HepG2 (cell line): Measurements from ENCODE around the gene EMC1. TPM values are rescaled to one million over a fixed set of nuclear protein-coding genes. Genes with fewer than 3 reads are reported as not detected.

Experiments used
- ATF1 ChIP-seq: IDR thresholded peaks from 2 replicates; pipeline ENCODE4 v1.6.1; 2016; ENCODE audit warnings: mild to moderate bottlenecking, control low read depth
- GZF1 ChIP-seq: sonication (generic); formaldehyde crosslinking; IDR thresholded peaks from 2 replicates; pipeline ENCODE4 v1.5.1; 2020; ENCODE audit warnings: mild to moderate bottlenecking, missing genetic modification reagents
- HNF4A ChIP-seq: sonication (generic); formaldehyde crosslinking; IDR thresholded peaks from 2 replicates; pipeline ENCODE4 v1.4.0; 2020; ENCODE audit warnings: missing genetic modification reagents
- ISL2 ChIP-seq: sonication (generic); formaldehyde crosslinking; IDR thresholded peaks from 2 replicates; pipeline ENCODE4 v1.5.0; 2020; ENCODE audit warnings: missing genetic modification reagents
- MED13 ChIP-seq: sonication (generic); formaldehyde crosslinking; IDR thresholded peaks from 2 replicates; pipeline ENCODE4 v1.5.0; 2020; ENCODE audit warnings: missing genetic modification reagents
- PTBP1 ChIP-seq: fragments of 200-400 bp; formaldehyde crosslinking; IDR thresholded peaks from 2 replicates; pipeline ENCODE4 v1.6.1; 2018; ENCODE audit warnings: low read length, low read depth; ENCODE audit not compliant: poor library complexity, severe bottlenecking
- RCOR2 ChIP-seq: IDR thresholded peaks from 2 replicates; pipeline ENCODE4 v1.6.1; 2016; ENCODE audit warnings: missing biosample characterization, missing genetic modification reagents
- RXRA ChIP-seq: sonication (generic); formaldehyde crosslinking; IDR thresholded peaks from 2 replicates; pipeline ENCODE4 v1.5.1; 2020; ENCODE audit warnings: missing genetic modification reagents
- SOX13 ChIP-seq, 3 experiments: fragments of 450-650 bp in 1 of 3; sonication (generic) in 1 of 3; formaldehyde crosslinking in 1 of 3; IDR thresholded peaks in 2 of 3; conservative IDR thresholded peaks in 1 of 3; 2 replicates each; pipeline versions ENCODE4 v1.5.0 to v1.6.1; 2016 to 2020; ENCODE audit warnings: antibody characterized with exemption in 1 of 3, mild to moderate bottlenecking in 1 of 3, missing compliant biosample characterization in 1 of 3, missing genetic modification reagents in 1 of 3, moderate library complexity in 1 of 3
- SRY ChIP-seq: sonication (generic); formaldehyde crosslinking; IDR thresholded peaks from 2 replicates; pipeline ENCODE4 v1.8.0; 2022; ENCODE audit warnings: mild to moderate bottlenecking, missing genetic modification reagents
- TARDBP ChIP-seq: sonication (generic); formaldehyde crosslinking; IDR thresholded peaks from 2 replicates; pipeline ENCODE4 v1.8.0; 2022; ENCODE audit warnings: mild to moderate bottlenecking, missing genetic modification reagents
- TBP ChIP-seq: sonication (generic); formaldehyde crosslinking; IDR thresholded peaks from 2 replicates; pipeline ENCODE4 v1.5.0; 2020; ENCODE audit warnings: missing genetic modification reagents
- ZKSCAN1 ChIP-seq: fragments of 150-350 bp; IDR thresholded peaks from 2 replicates; pipeline ENCODE4 v1.6.1; 2014; ENCODE audit warnings: low read length
- ZNF549 ChIP-seq: sonication (generic); formaldehyde crosslinking; IDR thresholded peaks from 2 replicates; pipeline ENCODE4 v1.5.0; 2020; ENCODE audit warnings: missing genetic modification reagents
- ZNF709 ChIP-seq: sonication (generic); formaldehyde crosslinking; IDR thresholded peaks from 2 replicates; pipeline ENCODE4 v1.5.0; 2020; ENCODE audit warnings: mild to moderate bottlenecking, missing genetic modification reagents
- ZSCAN21 ChIP-seq: sonication (generic); formaldehyde crosslinking; IDR thresholded peaks from 2 replicates; pipeline ENCODE4 v1.8.0; 2022; ENCODE audit warnings: mild to moderate bottlenecking, missing genetic modification reagents, moderate library complexity, borderline replicate concordance
- ZZZ3 ChIP-seq: sonication (generic); formaldehyde crosslinking; IDR thresholded peaks from 2 replicates; pipeline ENCODE4 v1.4.0; 2020; ENCODE audit warnings: missing genetic modification reagents, mild to moderate bottlenecking, borderline replicate concordance
- polyA plus RNA-seq, 8 experiments: library from polyadenylated mRNA; depleted of rRNA in 3 of 8; stranded (reverse) in 7 of 8; unstranded in 1 of 8; fragments of >200 nt; fragmentation: Illumina TruSeq in 4 of 8; extraction: Trizol in 4 of 8; gene quantifications; 2 replicates each; pipeline versions ENCODE4 v1.2.1 to v1.2.3, GENCODE V29; 2011 to 2016; ENCODE audit warnings: low read depth in 4 of 8, missing spikeins in 1 of 8, mixed read lengths in 1 of 8; ENCODE audit not compliant: insufficient read depth in 1 of 8
- total RNA-seq, 5 experiments: library from RNA; depleted of rRNA; stranded (reverse); fragments of >200 nt; fragmentation: Illumina TruSeq; extraction: Trizol; gene quantifications; 2 replicates each; pipeline ENCODE4 v1.2.3, GENCODE V29; 2016; ENCODE audit warnings: low read depth in 1 of 5
- TF ChIP-seq, protein P1 (sequence below): sonication (generic); formaldehyde crosslinking; IDR thresholded peaks from 2 replicates; pipeline ENCODE4 v1.8.0; 2022; ENCODE audit warnings: mild to moderate bottlenecking, missing genetic modification reagents, moderate library complexity
- TF ChIP-seq, protein P2 (sequence below): IDR thresholded peaks from 2 replicates; pipeline ENCODE4 v1.6.1; 2016; ENCODE audit warnings: missing compliant biosample characterization, missing genetic modification reagents, borderline replicate concordance
- TF ChIP-seq, protein P3 (sequence below): fragments of 450-650 bp; IDR thresholded peaks from 2 replicates; pipeline ENCODE4 v1.6.1; 2016
- TF ChIP-seq, protein P4 (sequence below): sonication (generic); formaldehyde crosslinking; IDR thresholded peaks from 2 replicates; pipeline ENCODE4 v1.5.1; 2020; ENCODE audit warnings: mild to moderate bottlenecking, missing genetic modification reagents, moderate library complexity
- TF ChIP-seq, protein P5 (sequence below): sonication (generic); formaldehyde crosslinking; IDR thresholded peaks from 2 replicates; pipeline ENCODE4 v1.4.0; 2020; ENCODE audit warnings: missing genetic modification reagents

Gene EMC1
- total and polyA plus RNA-seq, 2 of the 13 experiments (the other 11 are each of a cell fraction or from before 2014, with no cell fraction given) = 38.0 to 61.3 TPM

DNA sequence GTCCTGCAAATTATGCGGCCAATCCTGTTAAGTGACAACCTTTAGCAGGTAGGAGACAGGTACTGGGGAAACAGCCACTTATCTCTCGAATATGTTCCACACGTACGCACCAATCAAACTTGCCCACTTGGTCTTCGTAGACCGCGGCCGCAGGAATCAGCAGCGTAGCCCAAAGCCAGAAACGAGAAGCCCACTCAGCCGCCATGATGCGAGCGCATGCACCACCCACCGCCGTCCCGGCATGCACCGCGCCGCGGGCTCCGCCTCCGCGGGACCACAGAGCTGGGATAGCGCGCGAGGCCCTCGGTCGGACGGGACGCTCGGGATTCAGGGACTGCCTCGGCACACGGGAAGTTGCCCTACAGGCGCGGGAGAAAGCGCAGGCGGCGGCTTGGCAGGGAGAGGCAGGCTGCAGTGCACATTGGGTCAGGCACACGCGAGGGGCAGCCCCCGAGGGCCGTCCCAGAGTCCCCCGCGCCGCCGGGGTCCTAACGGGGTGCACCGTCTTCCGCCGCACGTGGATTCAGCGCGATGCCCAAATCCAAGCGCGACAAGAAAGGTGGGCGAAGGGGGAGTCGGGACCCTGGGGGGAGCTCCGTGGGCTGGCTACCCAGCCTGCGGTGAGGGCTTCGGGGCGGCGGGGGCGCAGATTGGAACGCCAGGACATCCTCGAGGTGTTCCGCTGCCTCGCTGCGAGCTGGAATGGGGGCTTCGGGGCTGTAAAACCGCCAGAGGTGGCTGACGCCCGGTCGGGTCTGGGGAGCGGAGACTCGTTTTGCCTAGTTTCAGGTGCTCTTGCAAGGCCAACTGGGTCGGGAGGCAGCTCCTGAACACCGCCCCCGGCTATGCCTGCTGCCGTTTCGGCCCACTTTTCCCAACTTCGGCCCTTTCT is at the start of gene EMC1, which contains the start of gene MRTO4 (continued):
- peak; percentile 90 for TF ChIP-seq ZNF709 (CRISPR knock-in tag)
- no peak; the same call in 1 of the 2 replicates for TF ChIP-seq ISL2 (CRISPR knock-in tag)
- no peak; the same call in 1 of the 2 replicates for TF ChIP-seq MED13 (CRISPR knock-in tag)
- peak; percentile 93 for TF ChIP-seq TARDBP (CRISPR knock-in tag)
- TF ChIP-seq SOX13 (IDR thresholded peaks at IDR 0.05) = no peak
- TF ChIP-seq SOX13 (CRISPR knock-in tag; conservative IDR thresholded peaks at IDR 0.05 in 1 of 2, IDR thresholded peaks at IDR 0.05 in 1 of 2) = no peak; a peak in 1 of 4 replicates
- TF ChIP-seq, protein P1, sequence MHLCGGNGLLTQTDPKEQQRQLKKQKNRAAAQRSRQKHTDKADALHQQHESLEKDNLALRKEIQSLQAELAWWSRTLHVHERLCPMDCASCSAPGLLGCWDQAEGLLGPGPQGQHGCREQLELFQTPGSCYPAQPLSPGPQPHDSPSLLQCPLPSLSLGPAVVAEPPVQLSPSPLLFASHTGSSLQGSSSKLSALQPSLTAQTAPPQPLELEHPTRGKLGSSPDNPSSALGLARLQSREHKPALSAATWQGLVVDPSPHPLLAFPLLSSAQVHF (CRISPR knock-in tag) = no peak; the same call in 1 of the 2 replicates
- TF ChIP-seq PTBP1 = no peak
- TF ChIP-seq, protein P2, sequence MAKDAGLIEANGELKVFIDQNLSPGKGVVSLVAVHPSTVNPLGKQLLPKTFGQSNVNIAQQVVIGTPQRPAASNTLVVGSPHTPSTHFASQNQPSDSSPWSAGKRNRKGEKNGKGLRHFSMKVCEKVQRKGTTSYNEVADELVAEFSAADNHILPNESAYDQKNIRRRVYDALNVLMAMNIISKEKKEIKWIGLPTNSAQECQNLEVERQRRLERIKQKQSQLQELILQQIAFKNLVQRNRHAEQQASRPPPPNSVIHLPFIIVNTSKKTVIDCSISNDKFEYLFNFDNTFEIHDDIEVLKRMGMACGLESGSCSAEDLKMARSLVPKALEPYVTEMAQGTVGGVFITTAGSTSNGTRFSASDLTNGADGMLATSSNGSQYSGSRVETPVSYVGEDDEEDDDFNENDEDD (CRISPR knock-in tag) = peak; percentile 81; the same call in 1 of the 2 replicates
- peak; percentile 91 for TF ChIP-seq SRY (CRISPR knock-in tag)
- TF ChIP-seq, protein P3, sequence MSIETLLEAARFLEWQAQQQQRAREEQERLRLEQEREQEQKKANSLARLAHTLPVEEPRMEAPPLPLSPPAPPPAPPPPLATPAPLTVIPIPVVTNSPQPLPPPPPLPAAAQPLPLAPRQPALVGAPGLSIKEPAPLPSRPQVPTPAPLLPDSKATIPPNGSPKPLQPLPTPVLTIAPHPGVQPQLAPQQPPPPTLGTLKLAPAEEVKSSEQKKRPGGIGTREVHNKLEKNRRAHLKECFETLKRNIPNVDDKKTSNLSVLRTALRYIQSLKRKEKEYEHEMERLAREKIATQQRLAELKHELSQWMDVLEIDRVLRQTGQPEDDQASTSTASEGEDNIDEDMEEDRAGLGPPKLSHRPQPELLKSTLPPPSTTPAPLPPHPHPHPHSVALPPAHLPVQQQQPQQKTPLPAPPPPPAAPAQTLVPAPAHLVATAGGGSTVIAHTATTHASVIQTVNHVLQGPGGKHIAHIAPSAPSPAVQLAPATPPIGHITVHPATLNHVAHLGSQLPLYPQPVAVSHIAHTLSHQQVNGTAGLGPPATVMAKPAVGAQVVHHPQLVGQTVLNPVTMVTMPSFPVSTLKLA = peak; percentile 75
- peak; percentile 54; the same call in 1 of the 2 replicates for TF ChIP-seq RXRA (CRISPR knock-in tag)
- TF ChIP-seq RCOR2 (CRISPR knock-in tag) = no peak
- TF ChIP-seq, protein P4, sequence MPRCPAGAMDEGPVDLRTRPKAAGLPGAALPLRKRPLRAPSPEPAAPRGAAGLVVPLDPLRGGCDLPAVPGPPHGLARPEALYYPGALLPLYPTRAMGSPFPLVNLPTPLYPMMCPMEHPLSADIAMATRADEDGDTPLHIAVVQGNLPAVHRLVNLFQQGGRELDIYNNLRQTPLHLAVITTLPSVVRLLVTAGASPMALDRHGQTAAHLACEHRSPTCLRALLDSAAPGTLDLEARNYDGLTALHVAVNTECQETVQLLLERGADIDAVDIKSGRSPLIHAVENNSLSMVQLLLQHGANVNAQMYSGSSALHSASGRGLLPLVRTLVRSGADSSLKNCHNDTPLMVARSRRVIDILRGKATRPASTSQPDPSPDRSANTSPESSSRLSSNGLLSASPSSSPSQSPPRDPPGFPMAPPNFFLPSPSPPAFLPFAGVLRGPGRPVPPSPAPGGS (CRISPR knock-in tag) = peak; percentile 91
- TF ChIP-seq HNF4A = no peak
- TF ChIP-seq ZZZ3 (CRISPR knock-in tag) = peak; percentile 91; the same call in 1 of the 2 replicates
- no peak for TF ChIP-seq TBP
- TF ChIP-seq, protein P5, sequence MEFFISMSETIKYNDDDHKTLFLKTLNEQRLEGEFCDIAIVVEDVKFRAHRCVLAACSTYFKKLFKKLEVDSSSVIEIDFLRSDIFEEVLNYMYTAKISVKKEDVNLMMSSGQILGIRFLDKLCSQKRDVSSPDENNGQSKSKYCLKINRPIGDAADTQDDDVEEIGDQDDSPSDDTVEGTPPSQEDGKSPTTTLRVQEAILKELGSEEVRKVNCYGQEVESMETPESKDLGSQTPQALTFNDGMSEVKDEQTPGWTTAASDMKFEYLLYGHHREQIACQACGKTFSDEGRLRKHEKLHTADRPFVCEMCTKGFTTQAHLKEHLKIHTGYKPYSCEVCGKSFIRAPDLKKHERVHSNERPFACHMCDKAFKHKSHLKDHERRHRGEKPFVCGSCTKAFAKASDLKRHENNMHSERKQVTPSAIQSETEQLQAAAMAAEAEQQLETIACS (CRISPR knock-in tag) = no peak; the same call in 1 of the 2 replicates
- TF ChIP-seq ZKSCAN1 = no peak
- no peak for TF ChIP-seq ZNF549 (CRISPR knock-in tag)
- peak; percentile 79; the same call in 1 of the 2 replicates for TF ChIP-seq ZSCAN21
- no peak for TF ChIP-seq GZF1
- TF ChIP-seq ATF1 (CRISPR knock-in tag) = no peak
